Stimulated activated CD8-positive, alpha-beta memory T cell treated with anti-CD3 and anti-CD28 coated beads, Interleukin-4, amount 100 ng/mL, for 48 hours (primary cell): ENCODE results near the gene MRGPRF.
"Not testable (repeated sequence)": the region's sequence is repeated elsewhere in the genome, so short reads cannot be mapped to it uniquely, and the experiment has no call there.

Source experiments
- DNase-seq: peaks from one replicate; pipeline ENCODE4 v3.0.0-alpha.2; 2020

The MRGPRF gene

GRCh38 chr11:69002110-69002569 lies 10.9 kb downstream of the MRGPRF start:
- no peak for DNase-seq

- DNase-seq, result no peak
Observed at GRCh38 chr11:69001243-69002081, 11.6 kb downstream of the MRGPRF start.

GRCh38 chr11:69000831-69001242 lies 12.2 kb downstream of the MRGPRF start:
- no peak for DNase-seq

GRCh38 chr11:69000391-69000790 lies 12.7 kb downstream of the MRGPRF start:
- no peak for DNase-seq

- DNase-seq, result not testable (repeated sequence)
Observed at GRCh38 chr11:68999748-69000355, 13.2 kb downstream of the MRGPRF start.

- no peak for DNase-seq
Observed at GRCh38 chr11:68999093-68999747, 13.8 kb downstream of the MRGPRF start.

GRCh38 chr11:68998390-68998911 lies 14.6 kb downstream of the MRGPRF start:
- no peak for DNase-seq

GRCh38 chr11:68997995-68998348 lies 15.1 kb downstream of the MRGPRF start:
- DNase-seq, result no peak

GRCh38 chr11:68997124-68997994 lies 15.7 kb downstream of the MRGPRF start:
- no peak for DNase-seq

- DNase-seq, result no peak
Observed at GRCh38 chr11:68996376-68997123, 16.5 kb downstream of the MRGPRF start.

GRCh38 chr11:68994894-68995285 lies 18.2 kb downstream of the MRGPRF start:
- no peak for DNase-seq

- no peak for DNase-seq
Observed at GRCh38 chr11:68994161-68994893, 18.7 kb downstream of the MRGPRF start.

- no peak for DNase-seq
Observed at GRCh38 chr11:68993546-68993945, 19.5 kb downstream of the MRGPRF start.

- no peak for DNase-seq
Observed at GRCh38 chr11:68992743-68993255, 20.2 kb downstream of the MRGPRF start.

- DNase-seq, result no peak
Observed at GRCh38 chr11:68990995-68991780, 21.9 kb downstream of the MRGPRF start.

GRCh38 chr11:68989936-68990606 lies 23.0 kb downstream of the MRGPRF start:
- DNase-seq, result no peak

GRCh38 chr11:68988491-68988890 lies 24.6 kb downstream of the MRGPRF start:
- no peak for DNase-seq

GRCh38 chr11:68987211-68987610 lies 25.8 kb downstream of the MRGPRF start:
- DNase-seq, result no peak

- DNase-seq, result no peak
Observed at GRCh38 chr11:68983801-68984200, 29.2 kb downstream of the MRGPRF start.
